NOMO-1 treated with dmso at 0.1 percent for 144 hours (cell line): Measurements from ENCODE around the gene GPC6.

Experiments used
- DNase-seq: peaks from one replicate; lab custom pipeline; 2025; ENCODE audit not compliant: unreplicated experiment; lab: John Stamatoyannopoulos, UW

GPC6 gene

GRCh38 chr13:93670866-93671265 is 444.3 kb downstream of the GPC6 start:
- no peak for DNase-seq

GRCh38 chr13:93672996-93673395 is 446.4 kb downstream of the GPC6 start:
- no peak for DNase-seq

GRCh38 chr13:93673885-93674284 is 447.3 kb downstream of the GPC6 start:
- DNase-seq: no peak

- no peak for DNase-seq
These were observed 447.7 kb downstream of the GPC6 start for GRCh38 chr13:93674337-93674755.

- no peak for DNase-seq
These were observed 453.7 kb downstream of the GPC6 start for GRCh38 chr13:93680329-93680728.

GRCh38 chr13:93685900-93686299 is 459.3 kb downstream of the GPC6 start:
- no peak for DNase-seq

- DNase-seq: no peak
These were observed 459.8 kb downstream of the GPC6 start for GRCh38 chr13:93686399-93686798.

GRCh38 chr13:93687261-93687660 is 460.7 kb downstream of the GPC6 start:
- no peak for DNase-seq

GRCh38 chr13:93689333-93689732 is 462.7 kb downstream of the GPC6 start:
- no peak for DNase-seq

- no peak for DNase-seq
These were observed 463.5 kb downstream of the GPC6 start for GRCh38 chr13:93690139-93690538.

- no peak for DNase-seq
These were observed 471.5 kb downstream of the GPC6 start for GRCh38 chr13:93698016-93698613.

- DNase-seq: no peak
These were observed 473.5 kb downstream of the GPC6 start for GRCh38 chr13:93700115-93700514.

GRCh38 chr13:93708308-93709075 is 481.9 kb downstream of the GPC6 start:
- no peak for DNase-seq

GRCh38 chr13:93709506-93710244 is 483.1 kb downstream of the GPC6 start:
- no peak for DNase-seq

- DNase-seq: no peak
These were observed 487.6 kb downstream of the GPC6 start for GRCh38 chr13:93714171-93714570.

- no peak for DNase-seq
These were observed 489.3 kb downstream of the GPC6 start for GRCh38 chr13:93715866-93716265.

- DNase-seq: no peak
These were observed 490.0 kb downstream of the GPC6 start for GRCh38 chr13:93716623-93717022.

- DNase-seq: no peak
These were observed 494.9 kb downstream of the GPC6 start for GRCh38 chr13:93721483-93721882.

GRCh38 chr13:93723316-93723715 is 496.7 kb downstream of the GPC6 start:
- DNase-seq: no peak

- DNase-seq: no peak
These were observed 497.6 kb downstream of the GPC6 start for GRCh38 chr13:93724187-93724586.

- DNase-seq: no peak
These were observed 499.8 kb downstream of the GPC6 start for GRCh38 chr13:93726173-93726957.
